ENCODE results near the gene COL4A2.

Gene COL4A2

GRCh38 chr13:110259651-110260050 lies 47.4 kb upstream of the COL4A2 start:
- no peaks in the 10 kb centered on the region for H3K9me3 ChIP-seq (ENCODE audit: control insufficient read depth, insufficient read depth, low read depth, low read length)
- TF ChIP-seq ZNF747 (tag by site-specific recombination; IDR thresholded peaks at IDR 0.05) (no peak), ZIC2 (tag by site-specific recombination; IDR thresholded peaks at IDR 0.05) (no peak), ZNF148 (tag by site-specific recombination; IDR thresholded peaks at IDR 0.05; ENCODE audit: borderline replicate concordance) (no peak)
- no peaks in the 10 kb centered on the region for H3K36me3 ChIP-seq (ENCODE audit: control insufficient read depth in 2 of 2, insufficient read depth in 1 of 2, low read length in 2 of 2)
- no peaks in the 10 kb centered on the region for H3K4me1 ChIP-seq (ENCODE audit: control insufficient read depth, insufficient read depth, low read length)
- no peak overlapping the region for H3K27ac ChIP-seq (ENCODE audit: extremely low read depth, low read depth, low read length)
- ChIA-PET CTCF (no interaction called here), POLR2A (no interaction called here)
- H3K4me3 ChIP-seq (ENCODE audit: low read depth, low read length): no peak overlapping the region

GRCh38 chr13:110261166-110262081 lies 45.7 kb upstream of the COL4A2 start:
- POLR2A ChIA-PET: no interaction called here
- no peak overlapping the region for H3K4me3 ChIP-seq (ENCODE audit: low read depth, low read length)
- CTCF ChIA-PET: interaction anchor here (0.6 to 1.5 kb wide), 3 partner anchors 14 to 41 kb away, joined by 3 read pairs; no protein-coding TSS in a partner anchor

More at GRCh38 chr13:110261166-110262081, 45.7 kb upstream of the COL4A2 start:
- TF ChIP-seq HIC1 (tag by site-specific recombination; IDR thresholded peaks at IDR 0.05): no peak
- no peak for TF ChIP-seq ZNF398 (tag by site-specific recombination; IDR thresholded peaks at IDR 0.05)
- no peak for TF ChIP-seq ZFP41 (tag by site-specific recombination; IDR thresholded peaks at IDR 0.05; ENCODE audit: borderline replicate concordance)
- no peak for TF ChIP-seq ZBTB6 (tag by site-specific recombination; IDR thresholded peaks at IDR 0.05)
- no peak for TF ChIP-seq ZNF24 (tag by site-specific recombination; IDR thresholded peaks at IDR 0.05)
- TF ChIP-seq ZFHX2 (tag by site-specific recombination; conservative IDR thresholded peaks at IDR 0.05): no peak
- Histone ChIP-seq H3K4me1 (ENCODE audit: control insufficient read depth, insufficient read depth, low read length) (no peaks in the 10 kb centered on the region), H3K27ac (ENCODE audit: extremely low read depth, low read depth, low read length) (no peak overlapping the region), H3K36me3 (ENCODE audit: control insufficient read depth in 2 of 2, insufficient read depth in 1 of 2, low read length in 2 of 2) (no peaks in the 10 kb centered on the region), H3K9me3 (ENCODE audit: control insufficient read depth, insufficient read depth, low read depth, low read length) (no peaks in the 10 kb centered on the region)
